ENCODE data around the gene TNS3.
"Not testable (repeated sequence)": the region's sequence is repeated elsewhere in the genome, so short reads cannot be mapped to it uniquely, and the experiment has no call there.

Gene TNS3

DNA sequence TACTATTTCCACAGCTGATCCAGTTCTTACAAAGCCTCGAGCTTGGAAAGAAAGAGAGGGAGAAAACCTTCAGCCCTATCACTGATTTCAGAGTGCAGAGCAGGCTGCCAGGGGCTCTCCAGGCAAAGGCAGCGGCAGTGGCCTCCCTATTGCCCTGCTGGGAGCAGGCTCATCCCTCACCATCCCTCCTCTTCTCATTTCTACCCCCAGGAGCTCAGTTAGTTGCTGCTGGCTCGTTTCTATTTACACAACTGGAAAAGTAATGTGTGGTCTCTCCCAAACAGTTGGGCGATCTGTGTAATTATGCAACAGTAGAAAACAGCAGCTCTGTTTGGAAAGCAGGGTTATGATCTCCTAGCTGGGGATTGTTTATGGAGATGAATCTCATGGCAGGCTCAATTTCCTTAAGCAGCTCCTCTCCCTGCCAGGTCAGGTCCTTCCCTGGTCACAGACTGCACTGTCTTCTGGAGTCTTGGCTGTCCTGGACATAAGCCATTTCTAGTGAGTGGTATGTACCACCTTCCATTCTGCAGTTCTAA is 28.7 kb upstream of the TNS3 start:
- no peak overlapping the region for H3K4me3 ChIP-seq (ENCODE audit: low read depth, low read length)
- TF ChIP-seq, protein P1, sequence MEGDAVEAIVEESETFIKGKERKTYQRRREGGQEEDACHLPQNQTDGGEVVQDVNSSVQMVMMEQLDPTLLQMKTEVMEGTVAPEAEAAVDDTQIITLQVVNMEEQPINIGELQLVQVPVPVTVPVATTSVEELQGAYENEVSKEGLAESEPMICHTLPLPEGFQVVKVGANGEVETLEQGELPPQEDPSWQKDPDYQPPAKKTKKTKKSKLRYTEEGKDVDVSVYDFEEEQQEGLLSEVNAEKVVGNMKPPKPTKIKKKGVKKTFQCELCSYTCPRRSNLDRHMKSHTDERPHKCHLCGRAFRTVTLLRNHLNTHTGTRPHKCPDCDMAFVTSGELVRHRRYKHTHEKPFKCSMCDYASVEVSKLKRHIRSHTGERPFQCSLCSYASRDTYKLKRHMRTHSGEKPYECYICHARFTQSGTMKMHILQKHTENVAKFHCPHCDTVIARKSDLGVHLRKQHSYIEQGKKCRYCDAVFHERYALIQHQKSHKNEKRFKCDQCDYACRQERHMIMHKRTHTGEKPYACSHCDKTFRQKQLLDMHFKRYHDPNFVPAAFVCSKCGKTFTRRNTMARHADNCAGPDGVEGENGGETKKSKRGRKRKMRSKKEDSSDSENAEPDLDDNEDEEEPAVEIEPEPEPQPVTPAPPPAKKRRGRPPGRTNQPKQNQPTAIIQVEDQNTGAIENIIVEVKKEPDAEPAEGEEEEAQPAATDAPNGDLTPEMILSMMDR (IDR thresholded peaks at IDR 0.05; ENCODE audit: low read depth, low read length): no peak

DNA sequence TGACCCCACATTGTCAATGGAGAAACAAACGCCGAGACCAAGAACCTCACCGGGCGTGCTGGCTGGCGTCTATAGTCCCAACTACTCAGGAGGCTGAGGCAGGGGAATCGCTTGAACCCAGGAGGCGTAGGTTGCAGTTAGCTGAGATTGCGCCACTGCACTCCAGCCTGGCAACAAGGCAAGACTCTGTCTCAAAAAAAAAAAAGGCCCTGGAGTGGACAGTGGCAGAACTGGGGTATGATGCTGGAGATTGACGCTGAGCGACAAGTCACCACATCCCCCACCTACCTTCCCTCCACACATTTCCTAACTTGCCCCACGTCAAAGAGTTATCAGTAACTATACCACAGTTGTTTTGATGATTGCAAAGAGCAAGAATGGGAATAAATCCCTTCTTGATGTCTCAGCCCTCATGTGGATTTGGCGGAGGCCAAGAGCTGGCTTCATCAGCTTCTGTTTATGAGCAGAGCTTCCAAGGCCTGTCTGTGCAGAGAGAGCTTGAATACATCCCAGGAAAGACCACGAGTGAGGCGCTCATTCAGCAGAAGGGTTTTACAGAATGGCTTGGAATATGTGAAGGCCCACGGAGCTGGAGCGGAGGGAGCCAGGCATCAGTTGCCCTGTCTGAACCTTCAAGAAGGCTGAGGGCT is 28.0 kb upstream of the TNS3 start:
- TF ChIP-seq, protein P1 (IDR thresholded peaks at IDR 0.05; ENCODE audit: low read depth, low read length): no peak
- no peak overlapping the region for H3K4me3 ChIP-seq (ENCODE audit: low read depth, low read length)

DNA sequence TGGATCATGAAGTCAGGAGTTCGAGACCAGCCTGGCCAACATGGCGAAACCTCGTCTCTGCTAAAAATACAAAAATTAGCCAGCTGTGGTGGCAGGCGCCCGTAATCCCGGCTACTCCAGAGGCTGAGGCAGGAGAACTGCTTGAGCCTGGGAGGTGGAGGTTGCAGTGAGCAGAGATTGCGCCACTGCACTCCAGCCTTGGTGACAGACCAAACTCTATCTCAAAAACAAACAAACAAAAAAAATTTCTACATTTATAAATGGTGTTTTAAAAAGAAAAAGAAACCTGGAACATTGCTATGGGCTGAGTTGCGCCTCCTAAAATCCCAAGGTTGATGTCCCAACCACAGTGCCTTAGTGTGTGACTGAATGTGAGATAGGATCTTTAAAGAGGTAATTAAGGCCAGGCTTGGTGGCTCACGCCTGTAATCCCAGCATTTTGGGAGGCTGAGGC is 24.7 kb upstream of the TNS3 start:
- H3K4me3 ChIP-seq (ENCODE audit: low read depth, low read length): not testable (repeated sequence)

DNA sequence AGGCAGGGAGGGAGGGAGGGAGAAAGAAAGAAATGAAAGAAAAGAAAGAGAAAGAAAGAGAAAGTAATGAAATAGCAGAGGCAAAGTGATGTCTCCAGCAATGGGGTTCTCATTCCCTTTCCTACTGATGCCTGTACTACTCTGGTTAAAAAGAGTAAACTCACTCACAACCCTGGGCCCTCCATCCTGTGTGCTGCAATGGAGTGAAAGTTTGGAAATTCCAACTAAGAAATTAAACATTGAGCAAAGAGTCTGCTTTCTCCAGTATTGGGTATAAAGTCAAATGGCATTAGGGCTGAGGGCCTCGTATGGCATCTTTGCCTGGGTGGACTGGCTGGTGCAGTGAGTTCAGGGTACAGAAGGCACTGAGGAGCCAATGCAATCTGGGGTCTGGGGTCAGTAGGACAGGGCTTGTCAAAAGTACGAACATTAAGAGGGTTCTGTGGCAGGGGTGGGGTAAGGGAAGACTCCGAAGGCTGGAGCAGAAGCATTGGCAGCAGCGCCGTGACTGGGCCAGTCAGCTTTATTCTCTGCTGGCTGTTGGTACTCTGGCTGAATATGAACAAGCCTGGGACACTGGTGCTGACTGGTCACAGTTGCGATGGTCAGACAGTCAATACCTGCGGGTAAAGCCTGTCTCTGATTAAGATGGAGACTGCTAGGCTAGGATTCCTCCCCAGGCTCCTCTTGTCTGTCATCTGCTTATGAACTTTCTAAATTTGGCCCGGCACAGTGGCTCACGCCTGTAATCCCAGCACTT is 24.1 kb upstream of the TNS3 start:
- TF ChIP-seq, protein P1 (IDR thresholded peaks at IDR 0.05; ENCODE audit: low read depth, low read length): no peak
- no peak overlapping the region for H3K4me3 ChIP-seq (ENCODE audit: low read depth, low read length)

DNA sequence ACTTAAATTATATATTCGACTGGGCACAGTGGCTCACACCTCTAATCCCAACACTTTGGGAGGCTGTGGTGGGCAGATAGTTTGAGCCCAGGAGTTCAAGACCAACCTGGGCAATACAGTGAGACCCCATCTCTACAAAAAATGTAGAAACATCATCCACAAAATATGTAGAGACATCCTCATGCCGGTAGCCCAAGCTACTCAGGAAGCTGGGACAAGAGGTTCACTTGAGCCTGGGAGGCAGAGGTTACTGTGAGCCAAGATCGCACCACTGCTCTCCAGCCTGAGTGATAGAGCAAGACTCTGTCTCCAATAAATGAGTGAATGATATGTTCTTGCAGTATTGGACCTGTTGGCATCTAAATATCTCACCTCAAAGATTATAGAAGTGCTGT is 22.6 kb upstream of the TNS3 start:
- no peak overlapping the region for H3K4me3 ChIP-seq (ENCODE audit: low read depth, low read length)
- TF ChIP-seq, protein P1 (IDR thresholded peaks at IDR 0.05; ENCODE audit: low read depth, low read length): no peak

DNA sequence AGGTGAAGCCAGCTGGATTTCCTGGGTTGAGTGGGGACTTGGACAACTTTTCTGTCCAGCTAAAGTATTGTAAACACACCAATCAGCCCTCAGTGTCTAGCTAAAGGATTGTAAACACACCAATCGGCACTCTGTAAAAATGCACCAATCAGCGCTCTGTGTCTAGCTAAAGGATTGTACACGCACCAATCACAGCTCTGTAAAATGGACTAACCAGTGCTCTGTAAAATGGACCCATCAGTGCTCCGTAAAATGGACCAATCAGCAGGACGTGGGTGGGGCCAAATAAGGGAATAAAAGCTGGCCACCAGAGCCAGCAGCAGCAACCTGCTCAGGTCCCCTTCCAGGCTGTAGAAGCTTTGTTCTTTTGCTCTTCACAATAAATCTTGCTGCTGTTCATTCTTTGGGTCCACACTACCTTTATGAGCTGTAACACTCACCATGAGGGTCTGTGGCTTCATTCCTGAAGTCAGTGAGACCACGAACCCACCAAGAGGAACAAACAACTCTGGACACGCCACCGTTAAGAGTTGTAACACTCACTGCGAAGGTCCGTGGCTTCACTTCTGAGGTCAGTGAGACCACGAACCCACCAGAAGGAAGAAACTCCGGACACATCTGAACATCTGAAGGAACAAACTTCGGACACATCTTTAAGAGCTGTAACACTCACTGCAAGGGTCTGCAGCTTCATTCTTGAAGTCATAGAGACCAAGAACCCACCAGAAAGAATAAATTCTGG is 21.8 kb upstream of the TNS3 start:
- not testable (repeated sequence) for H3K4me3 ChIP-seq (ENCODE audit: low read depth, low read length)

DNA sequence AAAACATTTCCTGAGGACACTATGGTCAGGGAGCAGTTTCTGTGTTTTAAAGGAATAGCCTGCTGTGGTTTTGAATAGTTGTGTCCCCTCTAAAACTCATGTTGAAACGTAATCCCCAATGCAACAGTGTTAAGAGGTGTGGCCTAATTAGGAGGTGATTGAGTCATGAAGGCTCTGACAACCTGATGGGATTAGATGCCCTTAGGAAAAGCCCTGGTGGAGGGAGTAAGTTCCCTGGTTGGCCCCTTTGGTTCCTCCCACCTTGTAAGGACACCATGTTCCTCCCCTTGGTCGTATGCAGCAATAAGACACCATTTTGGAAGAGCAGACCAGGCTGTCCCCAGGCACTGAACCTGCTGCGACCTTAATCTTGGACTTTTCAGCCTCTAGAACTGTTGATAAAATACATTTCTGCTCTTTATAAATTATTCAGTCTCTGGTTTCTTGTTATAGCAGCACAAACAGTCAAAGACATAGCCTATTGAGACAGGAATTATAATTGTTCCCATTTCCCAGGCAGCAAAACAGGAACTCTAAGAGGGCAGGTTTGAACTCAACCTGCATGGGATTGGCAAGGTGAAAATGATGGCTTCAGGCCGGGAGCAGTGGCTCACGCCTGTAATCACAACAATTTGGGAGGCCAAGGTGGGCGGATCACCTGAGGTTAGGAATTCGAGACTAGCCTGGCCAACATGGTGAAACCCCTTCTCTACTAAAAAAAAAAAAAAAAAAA is 20.5 kb upstream of the TNS3 start:
- TF ChIP-seq, protein P1 (IDR thresholded peaks at IDR 0.05; ENCODE audit: low read depth, low read length): no peak
- no peak overlapping the region for H3K4me3 ChIP-seq (ENCODE audit: low read depth, low read length)

Measured in WI38 (cell line).